ENCODE data around the gene SETD2.

- no peak for TF ChIP-seq TAF1 (IDR thresholded peaks at IDR 0.05; ENCODE audit: borderline replicate concordance, low read depth, low read length)
- no peak for TF ChIP-seq POLR2A (IDR thresholded peaks at IDR 0.05; ENCODE audit: low read depth, low read length)
- TF ChIP-seq POLR2AphosphoS5 (IDR thresholded peaks at IDR 0.05; ENCODE audit: low read depth, low read length), result no peak
These were observed 41.0 kb upstream of the SETD2 start for GRCh38 chr3:47204875-47205274.

Data from GM12892 (cell line).